GM18861 (cell line): ENCODE results near the gene MBD5.

Experiments used
- ATAC-seq: cut with Tn5 transposase; IDR thresholded peaks from one replicate; pipeline ENCODE4 v1.9.1; 2021; ENCODE audit not compliant: unreplicated experiment

Gene MBD5

DNA sequence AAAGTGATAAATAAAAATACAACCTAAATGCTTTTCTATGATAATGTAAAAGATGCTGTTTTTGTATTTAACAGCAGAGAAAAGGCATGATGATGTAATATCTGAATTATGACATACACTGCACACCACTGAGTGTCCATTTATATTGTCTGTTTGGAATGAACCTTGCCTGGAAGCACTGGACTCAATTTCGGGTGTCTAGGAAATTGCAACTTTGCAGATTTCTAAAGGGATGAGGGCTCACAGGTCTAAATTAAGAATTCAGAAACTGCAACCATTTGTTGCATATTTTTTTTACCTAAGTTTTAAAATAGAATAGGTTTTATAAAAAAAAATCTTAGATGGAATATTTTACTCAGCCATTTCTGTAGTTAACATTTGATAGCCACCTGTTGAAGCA lies 492.5 kb downstream of the MBD5 start:
- ATAC-seq: no peak

DNA sequence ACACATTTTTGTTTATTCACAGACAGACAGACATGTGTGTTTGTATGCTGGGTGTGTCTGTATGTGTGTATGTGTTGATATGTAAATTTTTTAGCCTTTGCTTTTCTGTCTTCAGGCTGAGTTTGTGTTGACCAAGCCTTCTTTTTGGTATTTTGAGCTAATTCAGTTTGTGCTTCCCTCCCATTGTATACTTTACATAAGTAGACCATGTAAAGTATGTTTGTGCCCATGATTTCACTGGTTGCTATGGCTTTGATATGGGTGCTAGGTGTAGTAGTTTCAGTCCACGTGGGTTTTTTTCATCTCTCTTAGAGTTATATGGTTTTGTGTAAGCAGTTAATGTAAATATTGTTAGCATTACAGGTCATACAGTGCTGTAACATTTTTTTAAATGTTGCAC lies 494.2 kb downstream of the MBD5 start:
- ATAC-seq: no peak

DNA sequence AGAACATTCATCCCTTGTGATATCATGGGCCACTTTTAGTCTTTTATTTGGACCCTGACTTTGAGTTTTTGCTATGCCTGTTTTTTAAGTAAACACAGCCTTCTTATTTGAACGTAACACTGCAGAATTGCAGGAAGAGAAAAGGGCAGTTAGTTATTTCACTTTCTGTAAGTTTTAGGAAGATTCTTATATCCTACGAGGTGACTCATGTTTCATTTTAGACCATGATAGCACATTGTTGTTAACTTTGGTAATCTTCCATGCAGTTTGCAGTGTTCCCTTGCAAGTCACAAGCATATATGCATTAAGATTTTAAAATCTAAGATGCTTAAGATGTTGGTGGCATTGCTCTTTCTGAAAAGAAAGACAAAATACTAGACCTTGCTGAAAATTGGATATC lies 495.1 kb downstream of the MBD5 start:
- ATAC-seq: no peak

DNA sequence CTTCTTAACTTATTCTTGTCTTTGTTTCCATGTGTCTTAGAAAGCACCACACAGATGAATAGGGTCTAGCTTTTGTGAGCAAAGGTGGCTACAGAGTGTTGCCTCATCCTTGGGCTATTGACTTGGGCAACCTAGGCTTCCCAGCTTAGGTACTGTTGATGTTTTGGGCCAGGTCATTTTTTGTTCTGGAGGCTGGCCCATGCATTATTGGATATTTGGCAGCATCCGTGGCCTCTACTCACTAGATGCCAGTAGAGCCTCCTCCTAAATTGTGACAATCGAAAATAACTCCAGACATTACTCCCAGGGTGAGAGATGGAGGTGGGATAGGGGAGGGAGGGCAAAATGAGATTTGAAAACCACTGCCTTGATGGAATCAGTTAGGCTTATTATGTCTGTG lies 496.4 kb downstream of the MBD5 start:
- no peak for ATAC-seq

DNA sequence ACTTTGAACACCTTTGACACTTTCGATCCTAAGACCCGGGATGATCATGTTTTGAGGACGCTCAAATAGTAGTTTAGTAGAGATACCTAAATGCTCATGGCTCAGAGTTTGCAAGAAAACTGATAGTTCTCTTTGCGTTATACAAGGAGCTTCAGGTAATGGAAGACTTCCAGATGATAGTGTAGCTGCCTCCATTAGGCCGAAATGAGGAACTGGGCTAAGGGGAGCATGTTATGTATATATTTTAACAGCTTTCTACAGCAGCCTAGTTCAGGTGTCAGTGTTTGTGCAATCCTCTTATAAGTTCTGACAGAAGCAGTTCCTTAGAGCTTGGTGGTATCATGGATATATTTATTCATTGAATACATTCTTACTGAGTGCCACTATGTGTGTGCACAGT lies 496.9 kb downstream of the MBD5 start:
- no peak for ATAC-seq

DNA sequence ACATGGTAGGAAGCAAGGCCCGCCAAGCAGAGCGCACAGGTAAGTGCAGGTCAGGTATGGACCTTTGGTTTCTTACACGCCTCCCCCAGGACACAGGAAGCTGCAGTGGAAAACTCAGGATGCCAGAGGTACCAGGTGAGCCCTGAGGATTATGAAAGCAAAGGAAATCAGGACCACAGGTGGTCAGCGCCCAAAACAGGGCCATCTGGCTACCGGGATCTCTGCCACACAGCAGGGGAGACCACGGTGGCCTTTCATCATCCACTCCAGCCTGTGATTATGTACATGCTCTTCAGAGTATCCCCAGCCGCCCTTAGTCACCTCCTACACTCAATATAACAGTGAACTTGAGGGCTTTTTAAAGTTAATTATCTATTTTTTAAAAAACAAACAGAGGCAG lies 498.1 kb downstream of the MBD5 start:
- no peak for ATAC-seq

DNA sequence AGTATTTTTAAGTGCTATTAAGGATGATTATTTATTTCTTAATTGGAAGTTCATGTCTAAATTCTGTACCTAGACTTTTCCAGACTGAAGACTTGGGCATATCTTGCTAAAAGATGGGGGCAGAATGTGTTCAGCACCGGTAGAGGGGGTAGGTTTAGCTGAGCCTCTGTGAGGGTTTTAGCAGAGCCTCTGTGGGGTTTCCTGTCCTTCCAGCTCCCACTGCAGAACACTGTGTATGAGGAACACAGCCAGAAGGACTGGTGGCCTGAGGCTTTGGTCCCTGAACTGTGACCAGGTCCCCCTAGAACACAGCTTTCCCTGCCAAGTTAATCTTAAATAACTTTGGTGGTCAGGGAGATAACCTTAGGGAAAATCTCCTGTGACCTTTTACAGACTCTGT lies 500.3 kb downstream of the MBD5 start:
- ATAC-seq: no peak

DNA sequence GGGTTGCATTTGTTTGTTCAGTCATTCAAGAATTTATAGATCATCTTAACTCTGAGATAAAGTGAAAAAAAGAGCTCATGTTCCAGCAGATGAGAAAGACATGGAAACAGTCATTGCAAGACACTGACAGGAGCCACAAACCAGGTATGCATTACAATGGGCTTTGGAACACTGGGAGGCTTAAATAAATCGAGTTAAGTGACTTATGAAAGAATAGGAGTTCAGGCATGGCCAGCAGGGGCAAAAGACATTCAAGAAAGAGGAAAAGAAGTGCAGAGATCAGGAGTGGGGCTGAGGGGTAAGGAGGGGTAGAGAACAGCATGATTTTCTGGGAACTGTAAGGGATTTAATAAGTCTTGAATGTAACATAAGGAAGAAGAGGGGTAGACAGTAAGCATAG lies 502.4 kb downstream of the MBD5 start:
- no peak for ATAC-seq

DNA sequence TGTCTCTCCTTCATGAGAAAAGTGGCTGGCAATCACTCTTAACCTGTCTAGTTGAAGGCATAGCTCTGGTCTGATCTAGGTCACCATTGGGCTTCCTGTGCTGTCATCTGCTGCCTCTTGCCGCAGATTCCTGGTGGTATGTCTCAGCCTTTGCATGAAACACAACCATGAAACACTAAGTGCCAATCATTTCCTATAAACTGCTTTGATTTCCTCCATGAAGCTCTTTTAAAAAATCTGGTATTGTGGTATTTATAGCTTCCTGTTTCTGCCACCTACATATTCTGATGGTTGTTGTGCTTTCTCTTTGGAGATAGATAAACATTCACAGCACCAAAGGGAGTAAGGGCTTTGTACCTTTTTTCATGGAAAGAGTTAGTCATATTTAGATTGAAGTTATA lies 503.6 kb downstream of the MBD5 start:
- ATAC-seq: no peak

DNA sequence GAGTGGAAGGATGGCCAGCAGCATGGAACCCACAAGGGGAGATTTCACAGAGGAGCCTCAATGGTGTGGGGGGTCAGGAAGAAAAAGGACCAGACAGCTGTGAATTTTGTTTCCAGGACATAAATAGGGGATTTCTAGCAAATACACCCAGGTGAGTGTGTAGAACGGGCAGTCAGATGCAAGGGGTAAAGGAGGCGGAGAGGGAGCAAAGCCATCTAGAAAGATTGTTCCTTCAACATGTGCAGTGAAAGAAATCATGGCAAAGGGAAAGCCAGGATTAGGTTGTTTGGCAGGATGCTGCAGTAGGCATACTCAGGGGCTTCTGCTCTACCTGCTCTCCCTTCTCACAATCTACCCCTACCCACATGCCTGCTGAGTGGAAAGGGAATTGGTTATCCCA lies 504.2 kb downstream of the MBD5 start:
- ATAC-seq: no peak

DNA sequence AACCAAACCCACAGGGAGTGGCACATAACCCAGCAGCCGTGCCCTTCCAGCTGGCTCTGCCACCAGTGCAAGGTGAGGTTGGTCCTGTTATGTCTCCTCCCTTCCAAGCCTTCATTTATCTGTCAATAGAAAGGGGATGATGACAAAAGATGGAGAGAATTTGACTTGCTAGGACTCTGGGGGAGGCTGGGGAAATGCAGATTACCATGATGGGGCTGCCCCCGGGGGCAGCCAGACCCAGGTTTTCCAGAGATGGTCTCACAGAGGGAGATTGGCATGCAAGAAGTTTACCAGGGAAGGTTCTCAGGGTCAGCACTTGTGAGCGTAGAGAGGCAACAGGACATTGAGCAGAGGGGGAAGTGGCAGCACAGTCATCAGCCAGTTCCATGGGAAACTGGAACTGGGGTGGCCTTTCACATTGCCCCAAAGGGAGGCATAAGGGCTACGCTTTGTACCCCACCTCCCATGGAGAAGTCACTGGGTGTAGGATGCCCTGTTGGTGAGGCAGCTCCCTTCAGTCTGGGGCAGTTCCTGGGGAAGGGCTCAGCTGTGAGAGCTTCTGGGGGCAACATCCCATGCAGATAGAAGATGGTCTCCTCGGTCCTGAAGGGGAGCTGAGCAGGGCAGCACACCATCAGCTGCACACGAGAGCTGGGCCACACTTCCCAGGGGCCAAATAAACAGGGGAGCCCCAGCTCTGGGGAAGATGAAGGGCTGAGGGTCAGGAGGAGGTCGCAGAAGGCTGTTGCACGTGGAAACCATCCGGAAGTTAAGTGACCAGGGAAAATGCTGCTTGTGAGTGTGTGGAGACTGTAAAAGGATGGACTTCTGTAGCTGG lies 505.8 kb downstream of the MBD5 start:
- no peak for ATAC-seq

DNA sequence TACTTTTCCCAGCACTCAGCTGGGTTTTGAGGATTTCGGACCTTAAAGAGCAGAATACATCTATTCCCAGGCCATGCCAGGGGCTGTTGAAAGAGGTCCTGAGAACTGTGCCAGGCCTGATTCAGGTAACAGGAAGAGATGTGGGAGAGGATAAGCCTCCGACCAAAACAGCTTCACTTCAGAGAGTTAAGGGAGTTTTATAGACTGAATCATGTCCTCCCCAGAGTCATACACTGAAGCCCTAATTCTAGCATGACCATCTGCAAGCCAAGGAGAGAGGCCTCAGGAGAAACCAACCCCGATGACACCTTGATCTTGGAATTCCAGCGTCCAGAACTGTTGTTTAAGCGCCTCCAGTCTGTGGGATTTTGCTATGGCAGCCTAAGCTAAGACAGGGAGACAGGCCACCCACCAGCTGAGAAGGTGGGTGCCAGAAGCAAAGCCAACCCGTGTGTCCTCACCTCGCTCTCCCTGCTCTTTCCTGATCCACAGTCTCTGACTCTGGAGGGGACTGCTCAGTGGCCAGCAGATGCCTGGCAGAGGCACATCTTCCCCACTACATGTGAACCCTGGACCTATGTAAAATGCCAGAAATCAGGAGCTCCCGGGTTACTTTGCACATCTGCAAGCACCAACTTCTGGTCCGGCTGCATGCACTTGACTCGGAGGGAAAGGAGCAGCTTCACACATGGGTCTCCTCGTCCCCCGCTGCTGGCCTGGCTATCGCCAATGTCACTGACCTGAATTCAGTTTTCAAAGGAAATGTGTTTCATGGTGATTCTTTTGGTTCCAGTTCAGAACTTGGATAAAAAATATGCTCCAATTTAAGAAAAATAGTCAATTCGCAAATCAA lies 506.8 kb downstream of the MBD5 start:
- no peak for ATAC-seq

DNA sequence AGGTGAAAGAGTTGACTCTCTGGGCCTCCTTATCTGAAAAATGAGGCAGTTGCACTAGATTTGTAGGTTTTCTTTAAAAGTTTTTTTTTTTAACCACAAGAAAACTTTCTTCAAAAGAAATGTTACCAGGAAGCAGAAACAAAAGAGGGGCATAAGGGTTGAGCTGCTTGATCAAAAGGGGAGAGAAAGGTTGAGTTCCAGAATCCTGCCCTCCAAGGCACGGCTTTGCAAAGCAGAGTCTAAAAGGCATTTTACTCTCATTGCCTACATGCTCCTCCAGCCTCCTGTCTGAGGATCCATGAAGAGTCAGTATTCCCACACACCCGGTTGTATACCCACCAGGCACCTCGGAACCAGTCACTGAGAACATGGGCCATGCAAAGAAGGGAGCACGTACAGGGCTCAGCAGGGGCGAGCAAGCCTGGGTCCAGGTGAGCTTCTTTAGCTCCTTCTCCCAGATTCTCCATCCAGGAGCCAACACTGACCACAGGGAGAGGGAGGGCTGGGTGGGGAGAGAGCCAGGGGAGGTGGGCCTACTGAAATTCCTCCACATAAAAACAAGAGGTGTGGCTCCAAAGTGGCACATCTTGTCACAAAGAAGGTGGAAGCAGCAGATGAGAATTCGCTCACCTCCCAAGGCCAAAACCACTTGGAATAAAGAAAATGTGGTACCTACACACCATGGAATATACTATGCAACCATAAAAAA lies 507.6 kb downstream of the MBD5 start:
- ATAC-seq: no peak

DNA sequence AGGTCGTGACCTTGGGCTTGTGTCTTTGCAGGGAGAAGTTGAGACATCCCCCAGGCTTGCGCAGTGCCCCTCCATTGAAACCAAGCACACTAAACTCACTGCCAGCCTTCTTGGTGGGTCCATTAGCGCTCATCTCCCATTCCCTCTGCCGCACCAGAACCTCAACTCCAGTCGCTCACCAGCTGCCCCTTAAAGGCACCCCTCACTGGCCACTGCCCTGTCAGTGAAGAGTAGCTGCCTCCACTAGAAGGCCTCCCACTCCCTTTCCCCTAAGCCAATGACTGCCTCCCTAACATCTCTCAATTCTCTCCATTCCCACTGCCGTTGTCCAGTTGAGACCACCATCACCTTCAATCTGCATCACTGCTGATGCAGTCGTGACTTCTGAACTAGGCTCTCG lies 508.9 kb downstream of the MBD5 start:
- no peak for ATAC-seq

DNA sequence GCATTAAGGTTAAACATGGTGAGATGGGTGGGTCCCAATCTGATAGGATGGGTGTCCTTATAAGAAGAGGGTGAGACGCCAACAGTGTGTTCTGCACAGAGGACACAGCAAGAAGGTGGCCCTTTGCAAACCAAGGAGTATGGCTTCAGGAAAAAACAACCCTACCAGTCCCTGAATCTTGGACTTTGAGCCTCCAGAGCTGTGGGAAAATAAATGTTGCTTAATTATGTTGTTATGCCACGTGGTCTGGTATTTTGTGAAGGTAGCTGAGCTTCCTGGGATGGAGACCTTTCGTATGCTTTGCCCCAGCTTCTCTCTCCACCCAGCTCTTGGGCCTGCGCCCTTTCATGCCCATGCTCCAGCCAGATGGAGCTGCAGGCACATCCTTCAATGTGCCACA lies 509.5 kb downstream of the MBD5 start:
- no peak for ATAC-seq

DNA sequence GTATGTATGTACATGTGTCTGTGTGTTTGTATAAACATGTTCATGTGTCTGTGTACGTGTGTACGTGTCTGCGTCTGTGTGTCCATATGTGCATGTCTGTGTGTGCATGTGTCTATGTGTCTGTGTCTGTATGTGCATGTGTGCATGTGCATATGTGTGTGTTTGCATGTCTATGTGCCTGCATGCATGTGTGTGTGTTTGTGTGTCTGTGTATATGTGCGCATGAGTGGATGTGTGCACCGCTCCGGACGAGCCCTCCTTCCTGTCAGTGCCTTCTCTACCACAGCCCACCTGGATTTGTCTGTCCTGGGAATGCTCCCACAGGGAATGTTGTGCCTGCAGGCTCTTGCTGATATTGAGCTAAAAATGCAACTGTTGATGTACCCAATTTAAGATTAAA lies 510.3 kb downstream of the MBD5 start:
- ATAC-seq: no peak

DNA sequence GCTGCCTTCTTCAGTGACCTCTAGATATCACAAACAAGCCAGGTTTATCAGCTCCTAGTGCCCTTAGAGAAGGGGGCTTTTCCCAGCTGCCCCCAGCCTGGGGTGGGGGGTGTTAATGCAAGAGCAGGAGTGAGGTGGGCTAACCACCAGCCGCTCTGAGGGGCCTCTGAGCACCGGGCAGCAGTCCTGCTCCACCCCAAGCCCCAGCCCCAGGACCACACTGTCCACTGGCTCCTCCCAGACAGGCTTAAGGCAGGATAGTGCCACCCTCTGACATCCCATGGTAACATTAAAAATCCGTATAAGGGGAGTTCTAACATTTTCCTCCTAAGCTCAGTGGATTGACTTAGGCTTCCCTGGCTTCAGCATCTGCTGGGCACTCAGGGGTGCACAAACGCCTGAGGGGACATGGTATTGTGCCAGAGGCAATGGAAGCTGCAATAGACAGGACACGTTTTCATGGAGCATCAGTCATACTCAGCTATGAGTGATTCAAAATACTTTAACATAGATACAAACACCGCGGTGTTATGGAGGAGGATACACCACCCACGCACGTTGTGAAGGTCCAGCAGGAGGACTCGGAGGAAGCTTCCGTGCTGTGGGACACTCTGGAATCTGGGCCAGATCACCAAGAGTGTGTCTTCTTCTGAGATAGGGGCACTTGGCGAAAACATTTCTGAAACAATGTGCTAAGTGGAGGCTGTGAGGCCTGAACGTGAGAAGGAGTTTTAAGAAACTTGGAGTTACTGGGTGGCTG lies 511.0 kb downstream of the MBD5 start:
- no peak for ATAC-seq

DNA sequence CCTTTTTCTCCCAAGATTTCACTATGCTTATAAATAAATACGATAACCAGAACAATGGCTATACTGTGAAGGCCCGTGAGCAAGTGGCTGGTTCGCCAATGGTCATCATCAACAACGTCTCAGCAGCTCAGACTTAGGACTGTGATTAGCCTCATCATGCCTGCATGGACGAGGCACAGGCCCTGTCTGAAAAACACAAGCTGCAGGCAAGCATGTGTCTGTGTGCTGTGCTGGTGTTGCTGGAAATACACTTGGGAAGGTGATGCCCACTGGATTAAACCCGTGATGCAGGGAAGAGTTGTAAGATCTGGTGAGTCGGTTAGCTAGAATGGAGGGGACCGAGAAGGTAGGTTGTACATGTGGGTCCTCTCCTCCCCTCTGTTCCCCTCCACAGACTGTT lies 512.1 kb downstream of the MBD5 start:
- ATAC-seq: no peak

DNA sequence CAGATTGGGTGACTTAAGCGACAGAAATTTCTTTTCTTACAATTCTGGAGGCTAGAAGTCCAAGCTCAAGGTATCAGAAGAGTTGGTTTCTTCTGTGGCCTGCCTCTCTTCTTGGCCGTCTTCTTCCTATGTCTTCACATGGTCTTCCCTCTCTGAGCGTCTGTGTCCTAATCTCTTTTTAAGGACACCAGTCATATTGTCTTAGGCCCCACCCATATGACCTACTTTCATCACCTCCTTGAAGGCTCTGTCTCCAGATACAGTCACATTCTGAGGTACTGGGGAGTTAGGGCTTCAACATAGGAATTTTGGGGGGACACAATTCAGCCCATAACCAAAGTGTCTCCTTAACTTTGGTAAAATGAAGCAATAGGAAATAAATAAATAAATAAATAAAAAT lies 512.8 kb downstream of the MBD5 start:
- ATAC-seq: no peak

DNA sequence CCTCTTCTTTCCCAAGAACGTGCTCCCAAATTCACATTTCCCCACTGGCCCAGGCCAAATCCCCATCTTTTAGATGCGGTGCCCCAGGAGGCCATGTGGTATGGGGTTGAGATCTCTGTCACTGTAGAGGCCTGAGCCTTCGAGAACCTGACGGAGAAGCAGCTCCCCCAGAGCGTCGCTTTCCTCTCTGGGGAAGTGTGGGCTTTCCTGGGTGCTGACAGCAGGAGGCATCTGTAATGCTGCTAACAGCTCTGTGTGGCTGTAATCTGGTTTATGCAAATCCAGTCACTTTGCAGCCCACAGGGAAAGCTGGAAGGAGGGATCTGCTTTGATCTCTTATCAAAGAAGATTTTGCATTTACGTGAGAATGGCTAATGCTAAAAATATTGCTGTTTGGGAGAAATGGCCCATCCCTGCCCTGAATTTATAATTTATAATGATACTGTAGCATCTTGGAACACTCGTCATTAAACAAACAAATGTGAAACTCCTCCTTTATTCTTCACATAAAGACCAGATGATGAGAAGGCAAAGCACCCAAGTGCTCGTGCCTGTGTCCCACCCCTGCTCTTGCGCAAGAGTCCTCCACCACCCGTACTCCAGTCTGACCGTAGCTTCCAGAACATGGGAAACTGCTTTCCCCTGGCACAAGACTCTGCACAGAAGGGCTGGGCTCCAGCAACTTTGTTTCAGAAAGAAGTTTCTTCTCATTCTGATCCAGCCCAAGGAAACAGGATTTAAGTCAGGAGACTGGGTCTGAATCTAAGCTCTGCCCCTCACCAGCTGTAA lies 513.7 kb downstream of the MBD5 start:
- no peak for ATAC-seq
